OCI-LY1 (cell line): Measurements from ENCODE around the gene ABR.

ENCODE experiments used
- CTCF ChIP-seq: fragments of 200-600 bp; sonication (generic), shearing (Covaris generic); IDR thresholded peaks from 2 replicates; pipeline ENCODE4 v1.5.1; 2017; ENCODE audit warnings: mild to moderate bottlenecking, antibody characterized with exemption, low read length, moderate library complexity, mixed read lengths
- EZH2 ChIP-seq: fragments of 200-600 bp; sonication (generic), shearing (Covaris generic); IDR thresholded peaks from 2 replicates; pipeline ENCODE4 v1.8.0; 2017; ENCODE audit warnings: borderline replicate concordance, mixed run types, mild to moderate bottlenecking, antibody characterized with exemption, low read length, moderate library complexity, mixed read lengths

- TF ChIP-seq CTCF (no peak), EZH2 (no peak)
Measured at GRCh38 chr17:1107083-1107776, 72.6 kb downstream of the ABR start.
